HG02870 (cell line): ENCODE measurements around the gene SNX24.

Experiments used
- ATAC-seq: cut with Tn5 transposase; IDR thresholded peaks from one replicate; pipeline ENCODE4 v1.9.1; 2021; ENCODE audit warnings: mild to moderate bottlenecking, moderate library complexity; ENCODE audit not compliant: unreplicated experiment

Gene SNX24

GRCh38 chr5:123000731-123001130 is 155.3 kb downstream of the SNX24 start:
- ATAC-seq: no peak

- no peak for ATAC-seq
These were observed 156.4 kb downstream of the SNX24 start for GRCh38 chr5:123001808-123002207.

GRCh38 chr5:123007182-123007581 is 161.8 kb downstream of the SNX24 start:
- ATAC-seq: no peak

- ATAC-seq: no peak
These were observed 162.3 kb downstream of the SNX24 start for GRCh38 chr5:123007754-123008153.

- ATAC-seq: no peak
These were observed 166.9 kb downstream of the SNX24 start for GRCh38 chr5:123012321-123012720.

GRCh38 chr5:123014689-123015088 is 169.3 kb downstream of the SNX24 start:
- no peak for ATAC-seq

GRCh38 chr5:123028222-123028621 is 182.8 kb downstream of the SNX24 start:
- ATAC-seq: no peak

GRCh38 chr5:123033157-123033671 is 187.8 kb downstream of the SNX24 start:
- ATAC-seq: no peak

GRCh38 chr5:123035360-123035917 is 190.0 kb downstream of the SNX24 start:
- peak; percentile 36 for ATAC-seq

GRCh38 chr5:123035918-123036390 is 190.5 kb downstream of the SNX24 start:
- ATAC-seq: peak; percentile 15

GRCh38 chr5:123036391-123037103 is 191.1 kb downstream of the SNX24 start, which contains the start of gene PPIC:
TSS of gene PPIC (minus strand) at chr5:123036725. CDS start at chr5:123036625, 100 bp downstream.
- peak; percentile 45 for ATAC-seq

GRCh38 chr5:123037104-123037418 is 191.6 kb downstream of the SNX24 start:
- no peak for ATAC-seq

GRCh38 chr5:123039673-123040072 is 194.3 kb downstream of the SNX24 start:
- no peak for ATAC-seq

GRCh38 chr5:123044926-123045617 is 199.7 kb downstream of the SNX24 start:
- no peak for ATAC-seq

GRCh38 chr5:123046222-123046621 is 200.8 kb downstream of the SNX24 start:
- no peak for ATAC-seq

GRCh38 chr5:123047706-123048105 is 202.3 kb downstream of the SNX24 start:
- ATAC-seq: no peak

GRCh38 chr5:123051206-123051605 is 205.8 kb downstream of the SNX24 start:
- no peak for ATAC-seq
